Stomach (tissue), 4 donors: ENCODE data around the gene JAKMIP2.

Source experiments
- CTCF ChIP-seq, 7 experiments: fragments of 450-650 bp in 4 of 7; fragments of 200-600 bp in 3 of 7; sonication (generic) in 3 of 7; IDR thresholded peaks; one replicate each; pipeline ENCODE4 v1.5.1; 2016 to 2019; ENCODE audit warnings: antibody characterized with exemption in 7 of 7, control low read depth in 2 of 7, mild to moderate bottlenecking in 1 of 7
- POLR2A ChIP-seq, 4 donors: fragments of 450-650 bp; IDR thresholded peaks; one replicate each; pipeline ENCODE4 v1.6.1; 2016; ENCODE audit warnings: antibody characterized with exemption in 4 of 4, control low read depth in 2 of 4, mild to moderate bottlenecking in 1 of 4, moderate library complexity in 1 of 4

GRCh38 chr5:147773139-147773538 lies 9.4 kb downstream of the JAKMIP2 start:
- no peak for TF ChIP-seq CTCF (IDR thresholded peaks at IDR 0.05)
- no peak for TF ChIP-seq POLR2A (IDR thresholded peaks at IDR 0.05)
